LHCN-M2 (cell line): ENCODE measurements around the gene YOD1. TPM values are rescaled to one million over a fixed set of nuclear protein-coding genes. Genes with fewer than 3 reads are reported as not detected.
A peak's percentile ranks its signal among the peaks of the same experiment; 100 is the strongest.

Source experiments
- DNase-seq: peaks from one replicate; pipeline ENCODE4 v3.0.0-alpha.2; 2012; ENCODE audit warnings: low read depth
- total RNA-seq: library from RNA; depleted of rRNA; stranded (reverse); fragments of >200 nt; gene quantifications from 2 replicates; pipeline ENCODE4 v1.2.3, GENCODE V29; 2014

YOD1 gene
- total RNA-seq, 1 experiment from 2014 or later, result 5.6 TPM

DNA sequence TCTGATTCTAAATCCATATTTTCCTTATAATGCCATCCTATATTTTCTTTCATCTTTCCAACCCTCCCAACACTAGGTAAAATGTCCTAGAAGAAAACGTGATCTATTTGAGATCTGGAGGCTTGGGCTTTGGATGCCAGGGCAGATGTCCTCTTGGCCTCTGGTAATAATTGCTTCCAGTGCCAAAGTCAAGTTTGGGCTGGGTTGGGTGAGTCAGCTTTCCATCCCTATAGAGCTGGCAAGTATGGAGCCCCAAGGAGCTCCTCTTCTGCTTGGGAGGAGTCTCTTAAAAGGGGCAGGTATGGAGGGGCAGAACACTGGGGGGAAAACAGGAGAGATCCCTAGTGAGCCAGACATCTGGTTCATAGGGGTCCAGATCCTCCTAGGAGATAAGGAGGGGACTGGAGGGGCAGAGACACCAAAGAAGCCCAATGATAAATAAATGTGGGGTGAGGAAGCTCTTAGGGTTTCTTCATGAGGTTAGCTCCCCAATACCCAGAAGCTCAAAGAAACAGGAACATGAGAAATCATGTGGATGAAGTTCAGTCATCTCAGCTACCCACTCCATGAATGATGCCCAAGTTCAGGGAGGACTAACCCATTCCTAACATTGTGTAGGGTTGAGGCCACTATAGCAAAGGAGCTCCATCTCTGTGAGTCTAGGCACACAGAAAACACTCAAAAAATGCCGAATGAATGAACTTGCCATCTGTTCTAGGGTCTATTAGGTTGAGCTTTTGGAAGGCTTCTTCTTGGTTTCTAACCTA is 21.9 kb downstream of the YOD1 start:
- DNase-seq, result no peak

- DNase-seq, result no peak
Measured at GRCh38 chr1:207027921-207028320, 23.1 kb downstream of the YOD1 start.

DNA sequence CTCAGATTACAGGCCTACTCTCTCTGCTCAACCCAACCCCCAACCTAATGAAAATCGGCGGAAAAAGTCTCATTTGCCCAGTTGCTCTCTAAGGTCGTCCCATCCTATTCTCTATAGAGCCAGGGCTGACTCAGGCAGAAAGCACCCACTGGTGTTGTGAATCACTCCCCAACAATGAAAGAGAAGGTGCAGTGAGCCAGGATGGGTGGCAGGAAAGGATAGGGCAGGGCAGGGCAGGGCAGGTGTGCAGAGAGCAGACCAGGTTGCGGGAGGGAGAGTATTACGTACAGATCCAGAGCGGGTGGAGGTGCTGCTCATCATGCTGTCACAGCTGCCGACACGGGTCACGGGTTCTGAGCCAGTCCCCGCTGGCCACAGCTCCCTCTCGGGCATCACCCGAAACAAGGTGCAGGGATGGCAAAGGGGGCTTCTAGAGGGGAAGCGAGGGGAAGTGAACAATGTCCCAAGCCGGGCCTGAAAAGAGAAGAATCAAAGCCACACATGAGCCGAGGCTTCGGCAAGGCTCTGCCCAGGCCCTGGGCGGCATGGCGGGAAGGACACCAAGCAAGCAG is 23.7 kb downstream of the YOD1 start:
- DNase-seq, result peak; percentile 77

GRCh38 chr1:207026104-207026534 is 24.9 kb downstream of the YOD1 start:
- no peak for DNase-seq

DNA sequence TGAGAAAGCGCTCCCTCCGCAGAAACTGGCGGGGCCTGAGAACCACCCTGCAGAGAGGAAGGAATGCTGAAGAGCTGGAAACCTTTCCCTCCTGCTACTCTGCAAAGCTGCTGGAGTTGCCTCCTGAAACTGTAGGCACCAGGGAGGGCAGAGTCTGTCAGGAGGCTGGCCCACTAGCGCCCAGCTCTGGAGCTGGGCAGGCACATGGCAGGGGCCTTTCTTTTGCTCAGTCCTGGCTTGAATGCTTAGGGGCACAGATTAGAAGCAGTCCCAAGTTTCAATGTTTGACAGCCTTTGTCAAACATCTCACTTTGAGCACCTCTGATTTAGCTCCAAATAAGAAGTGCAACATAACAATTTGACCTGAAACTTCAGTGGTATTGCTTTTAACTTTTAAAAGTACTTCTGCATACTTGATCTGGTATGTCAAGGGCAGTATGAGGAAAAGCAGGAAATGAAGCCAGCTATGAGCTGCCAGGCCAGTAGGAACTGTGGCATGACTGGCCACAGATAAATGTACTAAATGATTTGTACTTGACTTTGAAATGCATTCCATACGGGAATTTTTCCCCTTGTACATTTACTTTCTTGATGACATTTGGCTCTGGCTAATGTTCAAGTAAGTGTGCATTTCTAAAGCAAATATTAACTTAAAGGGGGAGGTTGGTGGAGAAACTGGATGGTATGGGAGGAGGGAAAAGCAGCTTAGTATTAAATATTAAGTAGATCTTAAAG is 25.7 kb downstream of the YOD1 start:
- DNase-seq, result peak; percentile 45

DNA sequence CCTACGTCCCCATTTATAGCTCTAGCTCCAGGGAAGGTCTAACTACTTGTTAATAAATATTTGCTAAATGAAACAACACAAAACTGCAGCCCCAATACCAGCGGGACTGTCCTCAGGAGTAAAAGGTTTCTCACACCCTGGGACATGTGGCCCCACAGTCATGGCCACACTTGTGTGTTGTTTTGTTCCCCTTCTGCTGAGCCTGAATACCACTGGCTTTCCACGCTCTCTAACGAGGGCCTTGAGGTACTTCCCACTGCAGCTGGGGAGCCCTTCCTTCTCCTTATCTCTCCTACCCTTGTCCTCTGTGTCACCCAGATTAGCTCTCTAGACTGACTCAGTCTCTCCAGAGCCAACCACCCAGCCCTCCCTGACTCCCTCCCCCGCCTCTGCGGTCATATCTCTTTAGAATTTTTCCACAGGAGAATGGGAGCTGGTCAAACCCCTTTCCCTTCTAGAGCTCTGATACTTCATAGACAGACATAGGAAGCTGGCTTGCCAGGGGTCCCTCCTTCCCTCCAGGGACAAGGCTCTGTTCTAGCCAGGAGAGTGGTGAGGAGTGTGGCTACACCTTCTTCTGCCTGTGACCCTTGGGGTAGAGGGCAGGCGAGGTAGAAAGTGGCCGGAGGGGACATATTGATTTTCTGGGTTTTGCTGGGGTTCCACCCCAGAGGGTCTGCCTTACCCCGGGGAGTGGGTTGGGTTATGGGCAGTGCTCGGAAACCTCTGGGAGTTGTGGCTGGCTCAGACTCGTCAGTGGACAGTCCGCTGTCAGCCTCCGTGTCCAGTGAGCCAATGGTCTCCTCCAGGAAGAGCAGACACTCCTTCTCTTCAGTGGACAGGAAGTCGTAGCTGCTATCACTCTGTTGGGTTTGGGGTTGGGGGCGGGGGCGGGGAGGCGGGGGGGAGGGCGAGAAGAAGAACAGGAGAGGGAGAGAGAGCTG is 26.5 kb downstream of the YOD1 start:
- no peak for DNase-seq

DNA sequence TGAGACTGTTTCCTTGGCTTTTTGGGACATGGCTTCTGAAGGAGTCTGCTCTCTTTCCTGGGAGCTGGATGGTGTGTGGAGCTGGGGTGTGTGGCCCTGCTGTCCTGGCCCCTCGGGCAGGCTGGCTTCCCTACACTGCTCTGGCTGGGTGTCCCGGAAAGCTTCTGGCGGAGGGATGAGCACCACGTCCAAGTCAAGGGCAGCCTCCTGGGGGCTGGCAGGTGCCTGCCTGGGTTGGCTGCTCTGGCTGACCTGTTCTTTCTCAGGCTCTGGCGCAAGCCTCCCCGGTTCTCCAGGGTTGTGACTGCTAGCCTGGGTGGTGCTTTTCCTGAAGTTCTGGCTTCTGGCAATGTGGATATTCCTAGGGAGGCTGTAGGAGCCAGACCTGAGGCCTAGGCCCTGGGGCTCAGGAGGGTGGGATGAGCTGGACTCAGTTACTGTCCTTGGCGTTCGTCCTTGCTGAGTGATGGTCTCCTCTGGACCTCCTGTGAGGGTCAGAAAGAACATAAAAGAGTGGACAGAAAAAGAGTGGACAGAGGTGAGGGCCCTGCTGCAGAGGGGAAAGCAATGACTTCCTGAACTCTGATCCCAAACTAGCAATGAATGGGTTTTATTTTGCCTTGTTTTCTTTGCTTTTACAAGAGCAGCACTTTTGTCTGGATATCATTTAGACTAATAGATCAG is 27.9 kb downstream of the YOD1 start:
- no peak for DNase-seq

GRCh38 chr1:207021876-207022596 is 29.0 kb downstream of the YOD1 start:
- DNase-seq, result no peak

- peak; percentile 11 for DNase-seq
Measured at GRCh38 chr1:207021139-207021861, 29.7 kb downstream of the YOD1 start.

DNA sequence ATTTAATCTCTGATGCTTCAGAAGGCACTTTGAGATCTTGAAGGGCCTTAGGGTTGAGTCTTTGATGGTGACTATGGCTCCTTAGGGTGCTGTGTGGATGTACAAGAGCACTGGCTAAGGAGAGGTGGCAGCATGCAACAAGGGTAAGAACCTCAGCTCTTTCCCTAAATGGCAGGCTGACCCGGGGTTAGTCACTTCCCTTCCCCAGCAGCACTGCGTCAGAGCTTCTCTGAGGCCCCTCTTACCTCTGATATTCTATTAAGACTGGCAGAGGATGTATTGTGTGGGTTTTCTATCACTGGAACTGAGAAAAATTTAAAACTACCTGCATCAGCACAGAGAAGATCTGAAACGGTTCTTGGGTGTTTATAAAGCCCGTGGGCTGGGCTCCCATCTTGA is 30.3 kb downstream of the YOD1 start:
- DNase-seq, result no peak

DNA sequence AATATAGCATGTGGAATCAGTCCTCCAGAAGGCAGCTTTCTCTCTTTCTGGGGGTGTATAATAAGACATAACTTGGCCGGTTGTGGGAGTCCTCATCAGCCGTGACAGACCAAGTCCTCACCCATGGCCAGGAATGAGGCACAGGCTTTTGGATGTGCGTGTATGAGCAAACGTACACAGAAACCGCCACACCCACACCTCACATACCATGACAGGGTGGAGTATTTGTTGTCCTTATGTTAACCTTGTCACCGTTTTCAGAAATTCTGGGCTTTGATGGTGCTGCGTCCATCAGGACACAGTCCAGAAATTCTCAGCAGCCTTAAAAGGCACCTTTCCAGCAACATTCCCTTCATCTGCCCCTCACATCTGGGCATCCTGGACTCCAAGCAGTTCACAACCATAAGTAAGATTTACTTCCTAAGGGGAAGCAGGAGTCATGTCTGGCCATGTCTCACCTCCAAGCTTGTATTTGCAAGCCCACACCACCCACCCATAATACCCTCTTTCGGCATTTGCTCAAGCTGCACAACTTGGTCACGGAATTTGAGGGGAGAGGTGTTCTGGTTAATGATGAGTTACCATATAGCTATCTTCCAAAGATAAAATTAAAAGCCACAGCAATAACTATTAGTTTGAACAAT is 30.8 kb downstream of the YOD1 start:
- DNase-seq, result no peak

GRCh38 chr1:207019661-207020060 is 31.3 kb downstream of the YOD1 start:
- DNase-seq, result no peak

DNA sequence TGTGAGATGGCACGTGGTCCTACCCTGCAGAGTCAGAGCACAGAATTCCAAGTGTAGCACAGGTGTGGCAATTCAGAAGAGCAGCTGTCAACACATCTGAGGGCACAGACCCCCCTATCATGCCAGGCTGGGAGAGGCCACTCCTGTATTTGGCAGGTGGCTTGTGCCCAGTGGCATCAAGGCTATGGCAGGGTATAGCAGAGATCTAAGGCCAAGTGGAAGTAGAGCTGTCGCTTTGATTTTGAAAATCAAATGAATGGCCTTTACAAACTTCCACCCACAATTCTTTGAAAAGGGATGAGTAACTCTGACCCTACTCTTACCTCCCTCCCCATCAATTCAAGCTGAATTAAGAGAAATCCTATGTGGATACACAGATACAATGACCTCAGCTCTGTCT is 31.8 kb downstream of the YOD1 start:
- no peak for DNase-seq

- DNase-seq, result no peak
Measured at GRCh38 chr1:207018707-207019106, 32.3 kb downstream of the YOD1 start.

GRCh38 chr1:207017615-207018559 is 33.1 kb downstream of the YOD1 start:
- peak; percentile 88 for DNase-seq

DNA sequence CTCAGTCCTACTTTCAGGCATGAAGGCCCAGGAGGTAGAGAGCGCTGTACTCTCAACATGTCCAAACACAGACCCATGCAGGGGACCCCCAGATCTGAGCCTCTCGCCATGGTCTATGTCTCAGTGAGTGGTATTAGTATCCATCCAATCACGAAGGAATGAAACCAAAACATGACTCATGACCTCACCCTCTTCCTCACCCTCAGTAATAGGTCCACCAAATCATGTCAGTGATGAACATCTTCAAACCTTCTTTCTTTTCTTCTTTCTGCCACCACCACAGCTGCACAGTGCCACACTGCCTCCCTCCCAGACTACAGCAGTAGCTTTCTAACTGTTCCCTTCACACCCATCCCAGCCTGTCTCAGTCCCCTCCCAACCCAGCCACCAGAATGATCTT is 35.2 kb downstream of the YOD1 start:
- DNase-seq, result no peak

DNA sequence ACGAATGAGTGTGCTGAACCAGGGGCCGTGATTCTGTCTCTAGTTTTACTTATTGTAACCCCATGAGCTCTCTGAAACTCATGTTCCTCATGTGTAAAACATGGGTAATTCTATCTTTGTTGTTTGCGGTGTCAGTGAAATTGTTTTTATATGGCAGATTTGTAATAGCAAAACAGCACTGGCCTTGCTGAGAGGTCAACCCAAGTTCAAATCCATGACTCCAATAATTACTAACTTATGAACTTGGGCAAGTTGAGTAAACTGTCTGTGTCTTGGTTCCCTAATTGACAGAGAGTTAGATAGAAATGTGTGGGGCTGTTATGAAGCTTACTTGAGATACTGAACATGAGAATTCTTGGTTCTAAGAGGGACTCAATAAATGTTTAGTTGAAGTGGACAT is 36.3 kb downstream of the YOD1 start:
- no peak for DNase-seq
